Hematopoietic multipotent progenitor cell treated with erythropoietin and hydrocortisone succinate and interleukin-3 and kit ligand, for 6 days (in vitro differentiated cells): ENCODE measurements around the gene GLP1R.
"Not testable (repeated sequence)": the region's sequence is repeated elsewhere in the genome, so short reads cannot be mapped to it uniquely, and the experiment has no call there.

Experiments used
- DNase-seq: peaks from one replicate; pipeline ENCODE4 v3.0.0-alpha.2; 2015

The GLP1R gene

GRCh38 chr6:39134761-39135160, 86.2 kb downstream of the GLP1R start:
- DNase-seq = not testable (repeated sequence)

- DNase-seq = not testable (repeated sequence)
Observed at GRCh38 chr6:39136207-39136606, 87.6 kb downstream of the GLP1R start.

DNA sequence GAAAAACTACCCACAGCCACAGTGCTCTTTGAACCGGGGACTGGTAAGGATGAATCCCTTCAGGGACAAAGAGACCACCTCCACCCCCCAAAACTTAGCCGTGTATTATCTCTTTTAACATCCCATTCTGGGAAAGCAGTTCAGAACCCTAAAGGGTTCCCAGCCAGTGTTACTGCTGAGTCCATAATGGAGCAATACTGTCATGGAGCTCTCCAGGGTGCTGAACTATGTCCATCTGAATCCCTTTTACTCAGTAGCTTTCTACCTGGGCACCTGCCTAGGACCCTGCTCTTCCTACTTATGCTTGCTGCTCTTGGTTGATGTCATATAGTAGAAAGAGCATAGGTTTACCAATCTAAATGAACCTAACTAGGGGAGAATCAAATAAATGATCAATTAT, 88.7 kb downstream of the GLP1R start:
- peak; percentile 87 for DNase-seq
